Pancreas (tissue), 10 donors: Measurements from ENCODE around the gene SNX17. TPM values are rescaled to one million over a fixed set of nuclear protein-coding genes. Genes with fewer than 3 reads are reported as not detected.

Source experiments
- ATAC-seq, 4 donors: fragments of 200-7000 bp; cut with Tn5 transposase; one replicate each; pipeline versions ENCODE4 v1.8.0 to v1.9.1; 2020; ENCODE audit warnings: mild to moderate bottlenecking in 4 of 4, moderate library complexity in 4 of 4
- DNase-seq, 6 donors: peaks; one replicate each; pipeline ENCODE4 v3.0.0-alpha.2; 2020
- FAIRE-seq: peaks from 2 replicates; lab custom pipeline; 2012; peaks lifted over from hg19 to GRCh38; lab: Jason Lieb, UNC
- H3K27ac ChIP-seq, 4 donors: fragments of 200-600 bp; sonication (generic); 1 replicate in 3 of 4; 2 replicates in 1 of 4; pipeline versions ENCODE4 v1.5.0 to v1.8.0; 2020
- H3K27me3 ChIP-seq, 4 donors: fragments of 200-600 bp; one replicate each; pipeline ENCODE4 v1.8.0; 2021
- H3K36me3 ChIP-seq, 3 donors: fragments of 200-600 bp; sonication (generic) in 1 of 3; one replicate each; pipeline versions ENCODE4 v1.5.0 to v1.8.0; 2020 to 2021
- H3K4me1 ChIP-seq, 3 donors: fragments of 200-600 bp; one replicate each; pipeline ENCODE4 v1.8.0; 2021
- H3K4me3 ChIP-seq, 4 donors: fragments of 200-600 bp; sonication (generic) in 2 of 4; one replicate each; pipeline versions ENCODE4 v1.5.0 to v1.8.0; 2020 to 2021
- H3K9me3 ChIP-seq, 4 donors: fragments of 200-600 bp; one replicate each; pipeline ENCODE4 v1.8.0; 2021
- CTCF ChIP-seq, 4 donors: fragments of 200-600 bp; sonication (generic) in 3 of 4; IDR thresholded peaks; one replicate each; pipeline versions ENCODE4 v1.5.0 to v1.8.0; 2021; ENCODE audit warnings: antibody characterized with exemption in 4 of 4
- WGBS, 2 donors: extraction: QIAGEN DNeasy Blood & Tissue Kit; methylation state at CpG; one replicate each; pipeline ENCODE4 v1.1.7; 2013; 5-methylcytosine and 5-hydroxymethylcytosine counted together
- intact Hi-C, 3 donors: fragments of 100-400 bp; cut with DNase I; formaldehyde crosslinking; loops; one replicate each; pipeline versions ENCODE4 v1.11.1 to v1.14.2; 2022
- polyA plus RNA-seq, 2 donors: library from polyadenylated mRNA; stranded (reverse); fragments of 200-250 nt; gene quantifications; one replicate each; pipeline ENCODE4 v1.2.3, GENCODE V29; 2013
- total RNA-seq, 6 donors: library from RNA; stranded (reverse); fragmentation: NEBNext Ultra II Directional in 4 of 6; extraction: Animal tissue kit (Norgen Biotek cat#: 25700) in 4 of 6; gene quantifications; one replicate each; pipeline versions ENCODE4 v1.2.1 to v1.2.4, GENCODE V29; 2021 to 2023
- donor health status: healthy with polysubstance abuse.
- donor health status: DM: no; HTN: no; CAD: no; lungs with moderate emphysema.
- donor health status: DM: no; HTN: no; CAD: no.
- donor health status: control.
- donor health status: control.
- donor health status: Bipolar disorder and iron deficiency.
- donor health status: DM: yes; HTN: yes; CAD: no.
- donor health status: DM: no; HTN: no; CAD: no.
- donor health status: DM: no; HTN: no; CAD: no.
- donor health status: DM: yes; HTN: yes; CAD: no.

The SNX17 gene
- total and polyA plus RNA-seq, 8 donors, result 34.3 to 60.2 (median 39.5) TPM

GRCh38 chr2:27398962-27399361 is 28.5 kb downstream of the SNX17 start:
- Histone ChIP-seq H3K27ac (no peak overlapping the region), H3K36me3 (no peaks in the 10 kb centered on the region), H3K4me1 (no peaks in the 10 kb centered on the region), H3K9me3 (no peaks in the 10 kb centered on the region), H3K27me3 (no peaks in the 10 kb centered on the region), H3K4me3 (no peak overlapping the region)
- no peak for TF ChIP-seq CTCF (IDR thresholded peaks at IDR 0.05)
- DNase-seq (no peak), FAIRE-seq (no peak), ATAC-seq (no peak)
- 89 to 94% methylated on average over 5 of the region's 5 CpGs for WGBS, 2 donors
- intact Hi-C loops, result no loop called here

- Histone ChIP-seq H3K27ac (no peak overlapping the region), H3K4me3 (no peak overlapping the region), H3K9me3 (no peaks in the 10 kb centered on the region), H3K27me3 (no peaks in the 10 kb centered on the region), H3K36me3 (no peaks in the 10 kb centered on the region), H3K4me1 (no peaks in the 10 kb centered on the region)
- ATAC-seq, result no peak
- no peak for DNase-seq
- WGBS, 2 donors, result 96 to 100% methylated on average over 2 of the region's 2 CpGs
- no peak for TF ChIP-seq CTCF (IDR thresholded peaks at IDR 0.05)
- intact Hi-C loops, result no loop called here
- no peak for FAIRE-seq
Observed at GRCh38 chr2:27400348-27401135, 30.1 kb downstream of the SNX17 start.

- no peaks in the 10 kb centered on the region for H3K27me3 ChIP-seq
- intact Hi-C loops, result no loop called here
- 44 to 45% methylated on average over 16 of the region's 16 CpGs for whole genome bisulfite sequencing, 2 donors
- FAIRE-seq, result no peak
- H3K27ac ChIP-seq, result peak overlapping the region in 1 of 4 donors; percentile 66
- no peak for DNase-seq
- H3K36me3 ChIP-seq, result no peaks in the 10 kb centered on the region
- peaks cover 0 to 20% (median 8%) of the 10 kb centered on the region in 3 donors for H3K4me1 ChIP-seq
- H3K9me3 ChIP-seq, result no peaks in the 10 kb centered on the region
- H3K4me3 ChIP-seq, result peak overlapping the region in 2 of 4 donors; percentile 89 to 100
- peak in 1 of 4 donors; percentile 37 for ATAC-seq
- peak; percentile 12 to 36 (median 30) for TF ChIP-seq CTCF (IDR thresholded peaks at IDR 0.05)
Observed at GRCh38 chr2:27407798-27408491, 37.5 kb downstream of the SNX17 start.

- intact Hi-C loops, result no loop called here
- FAIRE-seq (no peak), ATAC-seq (peak; percentile 33 to 55 (median 48)), DNase-seq (peak in 1 of 6 donors; percentile 29)
- no peaks in the 10 kb centered on the region for H3K9me3 ChIP-seq
- peaks cover 0 to 20% (median 8%) of the 10 kb centered on the region in 3 donors for H3K4me1 ChIP-seq
- H3K4me3 ChIP-seq, result peak overlapping the region; percentile 89 to 100 (median 100)
- H3K36me3 ChIP-seq, result no peaks in the 10 kb centered on the region
- H3K27ac ChIP-seq, result peak overlapping the region; percentile 61 to 80 (median 68)
- WGBS, 2 donors, result 0 to 1% methylated on average over 30 to 33 of the region's 33 CpGs
- TF ChIP-seq CTCF (IDR thresholded peaks at IDR 0.05), result no peak
- no peaks in the 10 kb centered on the region for H3K27me3 ChIP-seq
Observed at GRCh38 chr2:27408601-27409320, 38.3 kb downstream of the SNX17 start.
